GM18870 (cell line): ENCODE results near the gene MME.
"Not testable (repeated sequence)": the region's sequence is repeated elsewhere in the genome, so short reads cannot be mapped to it uniquely, and the experiment has no call there.

Experiments
- ATAC-seq: cut with Tn5 transposase; IDR thresholded peaks from one replicate; pipeline ENCODE4 v1.9.1; 2021; ENCODE audit warnings: moderate library complexity; ENCODE audit not compliant: unreplicated experiment

MME gene

DNA sequence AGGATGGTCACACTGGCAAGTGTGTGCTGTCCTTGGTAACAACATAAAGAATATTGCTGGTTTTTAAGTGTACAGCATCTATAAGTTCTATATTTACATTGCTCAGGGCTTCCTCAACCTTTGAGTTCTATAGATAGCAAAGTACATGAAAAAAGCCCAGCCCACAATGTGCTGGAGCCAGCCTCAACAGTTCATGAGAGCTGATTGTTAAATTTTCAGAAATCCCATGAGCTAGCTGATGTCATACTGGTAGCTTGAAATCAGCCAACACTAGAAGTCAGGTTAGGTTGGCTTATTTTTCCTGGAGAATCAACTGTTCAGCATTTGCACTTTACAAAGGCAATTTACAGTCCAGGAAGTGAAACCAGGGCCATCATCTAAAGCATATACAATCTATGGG, 110.6 kb downstream of the MME start:
- no peak for ATAC-seq

DNA sequence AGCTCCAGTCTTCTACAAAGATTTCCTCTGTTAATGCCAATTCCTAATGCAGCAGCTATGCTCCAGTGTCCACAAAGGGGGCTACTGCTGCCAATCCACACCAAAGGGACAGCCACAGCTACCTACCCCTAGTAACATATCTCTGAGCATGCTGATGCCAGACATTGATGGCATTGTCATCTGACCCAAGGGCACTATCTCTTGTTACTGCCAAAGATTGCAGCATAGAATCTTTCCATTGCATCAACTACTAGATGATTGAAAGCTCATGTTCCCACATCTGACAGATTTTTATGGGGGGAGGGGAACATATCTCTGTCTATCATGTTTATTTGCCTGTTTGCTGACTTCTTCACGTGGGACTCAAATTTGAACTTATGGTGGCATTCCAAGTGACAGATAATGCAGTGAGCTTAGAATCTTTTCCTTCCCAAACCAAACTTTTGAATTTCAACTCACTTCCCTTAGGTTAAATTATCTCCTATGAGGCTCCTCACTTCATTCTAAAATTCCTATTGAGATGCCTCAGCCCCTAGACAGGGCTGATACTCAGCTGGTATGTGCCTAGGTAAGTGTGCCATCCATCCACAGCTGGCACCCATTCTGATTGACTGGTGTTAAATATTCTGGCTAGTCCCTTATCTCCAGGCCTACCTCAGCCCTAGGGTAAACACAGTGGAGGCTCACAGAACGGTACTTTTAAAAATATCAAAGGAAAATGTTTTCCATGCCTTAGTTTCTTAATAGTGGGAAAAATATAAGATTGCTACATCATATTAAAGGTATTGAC, 113.0 kb downstream of the MME start:
- no peak for ATAC-seq

DNA sequence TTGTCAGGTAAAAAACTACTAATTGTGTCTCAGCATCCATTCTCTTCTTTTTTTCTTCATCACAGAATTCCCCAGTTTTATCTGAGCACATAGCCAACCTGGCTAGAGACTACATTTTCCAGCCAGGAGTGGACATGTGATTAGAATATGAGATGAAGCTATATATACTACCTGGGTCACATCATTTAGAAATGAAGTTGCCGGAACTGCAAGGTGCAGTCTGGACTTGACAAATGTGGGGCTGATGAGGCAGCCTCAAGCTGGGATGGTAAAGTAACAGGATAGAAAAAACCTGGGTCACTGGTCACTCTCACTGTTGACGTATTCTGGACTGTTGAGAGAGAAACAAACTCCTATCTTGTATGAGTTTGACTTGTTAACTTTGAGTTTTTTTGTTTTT, 113.7 kb downstream of the MME start:
- no peak for ATAC-seq

DNA sequence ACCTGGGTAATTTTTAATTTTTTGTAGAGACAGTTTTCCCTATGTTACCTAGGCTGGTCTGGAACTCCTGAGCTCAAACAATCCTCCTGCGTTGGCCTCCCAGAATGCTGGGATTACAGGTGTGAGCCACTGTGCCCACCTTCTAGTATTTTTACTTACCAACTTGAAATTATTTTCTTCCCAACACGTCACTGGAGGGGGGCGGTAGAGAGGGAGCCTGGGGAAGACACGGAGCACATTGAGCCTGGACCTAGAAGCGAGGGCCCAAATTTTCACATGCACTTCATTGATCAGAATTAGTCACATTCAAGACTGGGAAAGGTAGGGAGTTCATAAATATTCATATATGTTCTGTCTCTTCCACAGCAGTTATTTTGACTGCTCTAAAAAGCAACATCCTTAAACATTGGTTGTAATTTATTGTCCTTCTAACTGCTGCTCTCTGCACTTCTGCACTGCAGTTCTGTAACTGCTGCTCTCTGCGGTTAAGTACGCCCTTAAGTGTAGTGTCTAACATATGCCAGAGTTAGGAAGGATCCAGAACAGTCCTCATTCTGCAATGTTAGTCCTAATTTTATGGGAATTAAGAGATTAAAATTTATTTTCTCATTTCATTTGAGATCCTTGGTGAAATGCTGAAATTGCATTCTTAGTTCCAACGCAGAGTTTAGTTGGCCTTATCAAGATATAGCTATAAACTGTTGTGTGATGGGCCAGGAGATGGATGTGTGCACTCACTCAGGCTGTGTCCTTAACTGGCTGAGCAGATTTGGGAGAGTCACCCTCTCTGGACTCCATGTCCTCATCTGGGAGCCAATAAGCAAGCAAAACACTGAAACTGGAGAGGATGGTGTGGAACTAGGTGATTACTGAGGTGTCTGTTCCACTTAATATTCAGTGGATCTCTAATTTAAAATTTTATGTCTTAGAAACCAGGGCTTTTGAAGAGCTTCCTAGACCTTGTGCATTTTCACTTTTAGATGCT, 115.1 kb downstream of the MME start:
- ATAC-seq = no peak

DNA sequence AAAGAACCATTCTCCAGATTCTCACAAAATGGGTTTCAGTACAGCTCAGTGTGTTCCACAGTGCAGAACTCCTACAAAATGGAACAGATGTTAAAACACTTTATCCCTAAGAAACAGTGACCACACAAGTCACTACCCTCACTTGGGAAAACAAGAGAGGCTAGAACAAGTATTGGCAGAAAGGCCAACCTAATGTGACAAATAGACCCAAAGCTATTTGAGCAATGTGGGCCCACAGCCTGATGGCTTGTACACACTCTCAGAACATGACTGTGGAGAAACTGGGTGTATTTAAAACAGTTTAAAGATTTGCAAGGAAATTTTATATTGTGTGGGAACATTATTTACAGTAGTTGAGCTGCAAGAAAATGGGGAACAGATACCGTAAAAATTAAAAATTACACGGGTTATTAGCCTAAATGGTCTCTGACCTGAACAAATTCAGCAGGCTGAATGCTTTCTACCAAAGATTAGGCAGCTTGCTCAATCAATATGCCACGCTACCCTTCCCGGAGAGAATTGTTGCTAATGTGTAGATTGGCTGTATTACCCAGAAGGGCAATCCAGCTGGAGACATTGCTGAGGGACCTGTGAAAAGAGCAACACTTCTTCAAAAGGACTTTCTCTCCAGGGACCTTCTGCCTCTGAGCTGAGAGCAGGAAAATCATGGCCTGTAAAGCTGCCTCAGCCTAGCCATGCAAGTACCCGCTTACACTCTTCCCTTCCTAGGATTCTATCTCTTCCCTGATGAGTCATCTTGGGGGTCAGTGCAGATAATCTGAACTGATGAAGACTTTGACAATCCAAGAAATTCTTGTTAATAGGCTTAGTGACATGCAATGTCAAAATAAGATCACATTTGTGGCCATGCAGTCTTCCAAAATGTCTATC, 116.3 kb downstream of the MME start:
- ATAC-seq = no peak

DNA sequence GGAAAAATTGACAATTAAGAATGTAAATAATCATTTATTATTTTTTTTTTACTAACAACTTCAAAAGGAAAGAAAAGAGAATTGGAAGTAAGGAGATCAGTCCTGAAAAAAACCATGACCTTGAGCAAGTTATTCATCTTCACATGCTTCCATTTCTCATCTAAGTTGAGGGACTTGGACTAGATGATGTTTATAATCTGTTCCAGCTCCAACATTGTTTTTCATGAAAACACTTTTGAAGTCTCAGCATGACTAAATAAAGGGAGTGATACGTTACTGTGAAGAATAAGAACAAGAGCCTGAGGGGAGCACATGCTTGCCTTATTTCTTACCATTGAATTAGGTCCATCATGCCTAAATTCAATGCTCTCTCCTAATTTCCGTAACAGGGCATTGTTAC, 117.7 kb downstream of the MME start:
- no peak for ATAC-seq

DNA sequence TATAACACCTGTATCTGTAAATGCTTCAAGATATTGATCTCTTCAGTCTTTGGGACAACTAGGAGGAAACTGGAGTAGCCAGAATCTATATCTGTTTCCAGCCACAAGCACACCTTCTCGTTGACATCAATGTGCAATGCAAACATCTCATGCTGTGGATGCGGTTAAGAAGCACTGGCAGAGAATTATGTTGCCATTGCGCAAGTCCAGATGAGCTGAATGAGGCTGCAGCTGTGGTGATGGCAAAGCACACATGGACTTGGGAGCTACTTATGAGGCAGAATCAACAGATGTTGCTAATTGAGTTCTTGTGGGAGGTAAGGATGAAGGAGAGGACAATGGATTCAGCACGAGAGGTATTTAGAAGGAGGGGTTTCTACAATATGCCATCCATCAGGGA, 122.5 kb downstream of the MME start:
- no peak for ATAC-seq

DNA sequence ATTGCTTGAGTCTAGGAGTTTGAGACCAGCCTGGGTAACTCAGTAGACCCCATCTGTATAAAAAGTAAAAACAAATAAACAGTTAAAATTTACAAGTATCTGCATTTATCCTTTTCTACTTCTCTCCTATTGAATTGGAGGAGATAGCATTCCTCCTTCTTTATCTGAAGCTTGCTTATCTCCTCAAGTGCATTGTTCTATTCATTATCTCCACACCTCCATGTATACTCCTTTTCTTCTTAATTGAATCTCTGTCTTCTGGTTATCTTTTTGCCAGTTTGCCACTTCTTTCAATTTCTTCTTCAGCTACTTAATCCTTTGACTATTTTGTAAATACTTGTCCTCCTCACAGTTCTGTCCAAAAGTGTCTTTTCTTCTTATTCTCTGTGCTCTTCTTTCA, 124.7 kb downstream of the MME start:
- ATAC-seq = no peak

DNA sequence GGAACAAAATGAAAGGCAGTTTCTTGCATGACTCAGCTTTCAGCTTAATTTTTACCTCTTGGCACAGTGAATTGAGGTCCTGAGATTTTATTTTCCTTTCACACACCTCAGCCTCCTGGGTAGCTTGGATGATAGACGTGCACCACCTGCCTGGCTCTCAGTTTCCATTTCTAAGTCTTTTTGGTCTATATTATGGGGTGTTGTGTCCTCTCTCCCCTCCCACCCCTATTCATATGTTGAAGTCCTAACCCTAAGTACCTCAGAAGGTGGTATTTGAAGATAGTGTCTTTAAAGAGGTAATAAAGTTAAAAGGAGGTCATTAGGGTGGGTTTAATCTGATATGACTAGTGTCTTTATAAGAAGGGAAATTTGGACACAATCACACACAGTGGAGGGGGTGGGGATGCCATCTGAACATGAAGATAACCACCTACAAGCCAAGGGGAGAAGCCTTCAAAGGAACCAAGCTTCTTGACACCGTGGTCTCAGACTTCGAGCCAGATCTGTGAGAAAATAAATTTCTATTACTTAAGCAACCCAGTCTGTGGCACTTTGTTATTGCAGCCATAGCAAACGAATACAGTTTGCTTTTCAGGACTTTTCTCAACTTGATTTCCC, 128.2 kb downstream of the MME start:
- no peak for ATAC-seq

DNA sequence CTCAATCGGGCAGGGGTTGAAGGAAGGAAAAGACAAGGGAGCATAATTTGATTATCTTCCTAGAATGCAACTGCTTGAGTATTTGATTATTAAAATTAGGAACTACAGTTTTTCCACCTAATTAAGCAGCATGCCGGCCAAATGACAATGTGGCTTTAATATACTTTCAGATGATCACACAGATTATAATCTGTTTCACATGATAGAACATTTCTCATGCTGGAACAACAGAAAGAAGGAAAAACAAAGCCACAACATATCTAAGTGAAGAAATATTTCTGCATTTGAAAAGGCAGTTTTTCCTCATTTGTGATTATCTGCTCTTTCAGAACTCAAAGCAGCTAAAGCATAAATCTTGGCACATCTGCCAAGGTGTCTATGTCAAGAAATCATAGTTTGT, 130.6 kb downstream of the MME start:
- no peak for ATAC-seq

DNA sequence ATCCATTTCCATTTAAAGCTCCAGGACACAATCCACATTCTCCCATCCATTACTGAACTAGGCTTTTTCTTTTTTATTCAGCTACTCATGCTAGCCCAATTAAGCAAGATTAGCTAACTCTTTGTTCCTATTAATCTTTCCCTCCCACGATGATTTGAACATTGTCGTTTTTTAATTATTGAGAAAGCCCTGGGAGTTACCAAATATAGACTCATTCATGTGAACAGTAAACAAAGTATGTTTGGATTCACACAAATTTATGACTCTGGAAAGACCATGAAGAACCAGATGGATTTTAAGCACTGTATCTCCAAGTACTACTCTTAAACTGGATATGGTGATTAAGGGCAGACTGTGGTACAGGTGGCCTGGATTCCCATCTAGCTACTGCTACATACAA, 131.1 kb downstream of the MME start:
- ATAC-seq = no peak

DNA sequence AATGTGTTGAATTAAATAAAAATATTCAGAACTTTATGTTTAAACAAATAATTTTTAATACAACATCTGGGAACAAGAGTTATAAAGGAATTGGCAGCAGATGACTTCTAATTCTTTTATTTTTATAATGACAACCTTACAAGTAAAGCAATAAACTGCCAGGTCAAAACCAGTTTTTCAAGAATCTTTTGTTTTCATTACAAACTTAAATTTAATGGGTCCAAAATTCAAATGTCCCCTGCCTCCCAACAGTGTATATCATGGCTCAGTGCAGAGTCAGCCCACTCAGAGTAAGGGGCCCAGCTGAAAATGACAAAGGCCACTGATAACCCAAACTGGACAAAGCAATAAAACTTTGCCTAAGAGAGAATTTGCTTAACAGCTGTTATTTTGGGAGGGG, 131.8 kb downstream of the MME start:
- no peak for ATAC-seq

DNA sequence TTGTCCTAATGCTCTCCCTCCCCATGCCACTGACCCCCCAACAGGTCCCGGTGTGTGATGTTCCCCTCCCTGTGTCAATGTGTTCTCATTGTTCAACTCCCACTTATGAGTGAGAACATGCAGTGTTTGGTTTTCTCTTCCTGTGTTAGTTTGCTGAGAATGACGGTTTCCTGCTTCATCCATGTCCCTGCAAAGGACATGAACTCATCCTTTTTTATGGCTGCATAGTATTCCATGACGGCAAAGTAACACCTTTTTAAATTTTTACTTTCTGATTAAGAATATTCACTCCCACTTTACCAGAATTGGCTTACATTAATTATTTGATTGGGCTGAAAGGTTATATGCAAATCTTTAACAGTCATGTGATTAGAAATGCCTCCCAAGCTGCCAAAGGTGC, 135.9 kb downstream of the MME start:
- ATAC-seq = not testable (repeated sequence)

DNA sequence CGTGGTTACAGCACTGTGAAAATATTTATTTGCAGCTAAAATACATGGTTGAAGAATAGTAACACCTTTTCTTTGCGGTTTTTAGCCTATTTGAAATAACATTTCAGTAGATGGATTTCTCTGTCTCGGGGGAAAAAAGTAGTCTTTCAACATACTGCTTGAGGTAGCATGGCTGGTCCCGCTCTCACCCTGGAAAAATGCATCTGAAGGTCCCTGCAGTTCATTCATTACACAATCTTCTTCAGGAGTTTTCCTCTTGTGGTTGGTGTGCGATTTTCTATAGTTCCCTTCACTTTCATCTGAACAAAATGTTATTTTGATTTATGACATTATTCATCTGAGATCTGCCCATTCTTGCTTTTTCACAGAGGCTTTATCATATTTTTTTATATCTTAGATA, 137.5 kb downstream of the MME start:
- no peak for ATAC-seq

DNA sequence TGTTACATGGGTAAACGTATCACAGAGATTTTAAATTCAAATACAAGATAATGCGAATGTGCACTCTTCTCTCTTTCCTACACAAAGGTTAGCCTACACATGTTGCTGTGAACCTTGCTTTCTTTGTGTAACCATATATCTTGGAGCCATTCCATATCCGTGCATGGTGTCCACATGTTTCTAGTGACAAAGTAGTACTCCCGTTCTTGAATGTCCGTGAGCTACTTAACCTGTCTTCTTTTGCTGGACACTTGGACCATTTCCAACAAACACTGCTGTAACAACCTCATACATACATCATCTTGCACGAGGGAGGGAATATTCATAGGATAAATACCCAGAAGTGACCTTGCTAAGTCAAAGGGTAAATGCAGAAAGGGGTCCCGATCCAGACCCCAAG, 138.3 kb downstream of the MME start:
- ATAC-seq = no peak

DNA sequence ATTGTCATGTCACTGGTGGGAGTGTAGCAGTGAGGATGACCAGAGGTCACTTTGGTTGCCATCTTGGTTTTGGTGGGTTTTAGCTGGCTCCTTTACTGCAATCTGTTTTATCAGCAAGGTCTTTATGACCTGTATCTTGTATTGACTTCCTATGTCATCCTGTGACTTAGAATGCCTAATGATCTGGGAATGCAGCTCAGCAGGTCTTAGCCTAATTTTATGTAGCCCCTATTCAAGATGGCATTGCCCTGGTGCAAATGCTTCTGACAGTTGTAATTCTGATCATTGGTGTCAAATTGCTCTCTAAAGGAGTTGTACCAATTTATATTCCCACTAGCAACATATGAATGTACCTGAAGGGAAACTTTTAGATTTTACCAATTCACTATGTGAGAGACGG, 139.0 kb downstream of the MME start:
- no peak for ATAC-seq

DNA sequence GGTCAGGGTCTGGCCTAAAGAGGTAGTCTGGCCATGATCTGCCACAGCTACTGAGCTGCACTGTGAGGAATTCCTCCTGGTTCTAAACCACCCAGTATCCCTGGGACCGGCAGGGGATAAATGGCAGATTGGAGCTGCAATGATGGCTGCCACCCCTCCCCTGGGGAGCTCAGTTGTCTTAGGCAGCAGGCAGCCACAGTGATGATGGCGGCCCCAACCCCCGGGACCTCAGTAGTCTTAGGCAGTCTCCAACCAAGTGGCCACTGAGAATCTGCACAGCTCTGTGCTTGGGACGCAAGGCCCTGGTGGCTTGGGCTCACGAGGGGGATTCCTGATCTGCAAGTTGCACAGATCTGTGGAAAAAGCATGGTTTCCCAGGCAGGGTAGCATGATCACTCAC, 145.3 kb downstream of the MME start:
- ATAC-seq = no peak

DNA sequence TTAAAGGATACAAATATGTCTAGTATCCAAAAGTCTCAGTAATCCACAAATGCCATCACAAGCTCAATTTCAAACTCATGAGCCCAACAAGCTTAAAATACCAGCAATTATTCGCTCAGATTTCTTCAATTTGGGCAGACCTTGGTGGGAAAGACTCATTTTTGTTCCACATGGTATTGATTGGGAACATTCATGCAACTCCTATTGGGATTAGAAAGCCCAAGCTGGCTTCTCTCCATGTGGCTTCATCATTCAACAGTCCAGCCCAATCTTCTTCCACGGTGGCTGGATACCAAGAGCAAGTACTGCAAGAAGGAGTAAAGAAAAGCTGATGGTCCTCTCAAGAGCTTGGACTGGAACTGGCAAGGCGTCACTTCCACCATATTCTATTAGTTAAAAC, 147.0 kb downstream of the MME start:
- ATAC-seq = no peak

DNA sequence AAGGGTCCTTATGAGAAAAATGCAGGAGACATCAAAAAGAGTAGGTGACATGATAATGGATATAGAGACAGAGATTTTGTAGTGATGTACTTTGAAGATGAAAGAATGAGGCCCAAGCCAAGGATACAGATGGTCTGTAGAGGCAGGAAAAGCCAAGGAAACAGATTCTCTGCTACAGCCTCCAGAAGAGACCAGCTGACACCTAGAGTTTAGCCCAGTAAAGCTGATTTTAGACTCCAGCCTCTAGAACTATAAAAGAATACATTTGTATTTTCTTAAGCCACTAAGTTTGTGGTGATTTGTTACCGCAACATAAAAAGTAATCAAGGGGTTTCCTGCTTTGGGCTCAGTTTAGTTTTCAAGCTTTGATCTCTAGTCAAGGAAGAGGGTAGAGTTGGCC, 148.6 kb downstream of the MME start:
- ATAC-seq = no peak

DNA sequence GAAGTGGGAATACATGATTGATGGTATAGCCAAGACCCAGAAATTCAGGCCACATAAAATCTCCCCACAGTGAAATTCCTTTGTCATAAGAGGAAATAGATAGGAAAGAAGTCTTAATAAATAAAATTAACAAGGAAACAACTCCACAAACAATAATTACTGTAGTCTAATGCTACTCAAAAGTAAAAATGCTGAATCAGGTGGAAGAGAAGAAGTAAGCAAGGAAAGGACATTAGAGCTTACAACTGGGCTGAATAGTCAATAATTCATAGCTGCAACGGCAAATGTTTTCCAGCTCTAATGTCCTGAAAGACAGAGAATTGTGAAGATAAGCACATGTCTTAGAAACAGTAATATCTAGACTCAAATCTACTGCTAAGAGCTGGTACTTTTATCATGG, 149.0 kb downstream of the MME start:
- no peak for ATAC-seq

DNA sequence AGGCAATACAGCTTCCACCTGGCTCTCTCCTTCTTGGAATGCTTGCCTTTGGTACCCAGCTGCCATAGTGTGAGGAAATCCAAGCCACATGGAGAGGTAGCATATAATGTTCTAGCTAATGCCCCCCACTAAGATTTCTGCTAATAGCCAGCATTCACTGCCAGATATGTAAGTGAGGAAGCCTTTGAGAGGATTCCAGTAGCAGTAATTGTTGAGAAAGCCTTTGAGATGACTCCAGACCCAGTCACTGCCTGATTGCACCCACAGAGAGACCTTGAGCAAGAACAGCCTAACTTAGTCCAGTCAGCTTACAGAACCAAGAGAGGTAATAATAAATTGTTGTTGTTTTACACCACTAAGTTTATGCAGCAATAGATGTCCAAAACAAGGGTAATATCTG, 150.3 kb downstream of the MME start:
- no peak for ATAC-seq
